Tibial nerve (tissue), 4 donors: Measurements from ENCODE around the gene MROH7. TPM values are rescaled to one million over a fixed set of nuclear protein-coding genes. Genes with fewer than 3 reads are reported as not detected.

Experiments
- DNase-seq, 2 donors: peaks; one replicate each; pipeline ENCODE4 v3.0.0-alpha.2; 2019; ENCODE audit warnings: low spot score in 2 of 2
- H3K27ac ChIP-seq, 4 donors: fragments of 200-600 bp; sonication (generic) in 3 of 4; one replicate each; pipeline ENCODE4 v1.5.1; 2017 to 2019; ENCODE audit warnings: mild to moderate bottlenecking in 1 of 4
- H3K27me3 ChIP-seq, 2 donors: fragments of 200-600 bp; sonication (generic) in 1 of 2; one replicate each; pipeline versions ENCODE4 v1.5.1 to v1.6.0; 2017 to 2019
- H3K36me3 ChIP-seq, 3 donors: fragments of 200-600 bp; sonication (generic); one replicate each; pipeline ENCODE4 v1.5.1; 2018 to 2019
- H3K4me1 ChIP-seq, 4 donors: fragments of 200-600 bp; sonication (generic) in 3 of 4; one replicate each; pipeline ENCODE4 v1.5.1; 2017 to 2019
- H3K4me3 ChIP-seq, 4 donors: fragments of 200-600 bp; sonication (generic) in 3 of 4; one replicate each; pipeline ENCODE4 v1.5.1; 2017 to 2019; ENCODE audit warnings: mild to moderate bottlenecking in 1 of 4, moderate library complexity in 1 of 4
- H3K9me3 ChIP-seq, 4 donors: fragments of 200-600 bp; sonication (generic) in 3 of 4; one replicate each; pipeline ENCODE4 v1.5.1; 2017 to 2019
- EP300 ChIP-seq, 2 donors: sonication (generic); formaldehyde crosslinking; IDR thresholded peaks; one replicate each; pipeline ENCODE4 v1.6.1; 2017; ENCODE audit warnings: antibody characterized with exemption in 2 of 2, mild to moderate bottlenecking in 1 of 2
- POLR2A ChIP-seq, 2 donors: fragments of 450-650 bp; IDR thresholded peaks; one replicate each; pipeline ENCODE4 v1.6.1; 2017; ENCODE audit warnings: antibody characterized with exemption in 2 of 2, mild to moderate bottlenecking in 2 of 2, moderate library complexity in 2 of 2
- WGBS, 2 donors: methylation state at CpG; one replicate each; pipeline ENCODE4 v1.1.5; 2018; 5-methylcytosine and 5-hydroxymethylcytosine counted together
- total RNA-seq, 4 donors: library from RNA; depleted of rRNA; stranded (reverse); fragments of >200 nt; gene quantifications; one replicate each; pipeline ENCODE4 v1.1.0, GENCODE V29; 2016
- TF ChIP-seq, protein P1 (sequence below), 5 experiments: fragments of 200-600 bp in 3 of 5; fragments of 450-650 bp in 2 of 5; sonication (generic) in 3 of 5; IDR thresholded peaks; one replicate each; pipeline ENCODE4 v1.5.1; 2016 to 2019; ENCODE audit warnings: antibody characterized with exemption in 5 of 5, mild to moderate bottlenecking in 3 of 5, moderate library complexity in 2 of 5

Gene MROH7
- total RNA-seq, 4 donors from 2014 or later = 4.4 to 7.2 (median 5.8) TPM

DNA sequence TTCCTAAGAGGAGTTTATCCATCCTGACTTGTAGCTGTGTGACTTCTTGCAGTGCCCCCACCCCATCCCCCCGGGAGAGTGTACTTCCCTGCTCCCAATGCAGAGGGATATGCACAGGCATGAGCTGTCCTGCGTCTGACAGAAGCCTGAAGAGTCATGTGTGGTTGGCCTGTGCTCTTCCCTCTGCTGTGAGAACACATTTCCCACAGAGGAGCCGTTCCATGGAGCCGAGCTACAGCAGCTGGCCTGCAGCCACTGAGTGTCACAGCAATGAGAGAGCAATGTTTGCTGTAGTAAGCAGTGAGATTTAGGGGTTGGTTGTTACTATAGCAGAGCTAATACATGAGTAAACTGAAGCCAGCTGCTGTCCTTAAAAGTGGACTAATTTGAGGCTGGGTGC lies 100.7 kb downstream of the MROH7 start:
- Histone ChIP-seq H3K27ac (no peak overlapping the region), H3K4me1 (no peaks in the 10 kb centered on the region), H3K27me3 (no peaks in the 10 kb centered on the region), H3K9me3 (no peaks in the 10 kb centered on the region), H3K36me3 (peaks cover 0 to 85% (median 15%) of the 10 kb centered on the region in 3 donors), H3K4me3 (no peak overlapping the region)
- no peak for DNase-seq
- no peak for TF ChIP-seq POLR2A (IDR thresholded peaks at IDR 0.05)
- no peak for TF ChIP-seq EP300 (IDR thresholded peaks at IDR 0.05)
- TF ChIP-seq, protein P1, sequence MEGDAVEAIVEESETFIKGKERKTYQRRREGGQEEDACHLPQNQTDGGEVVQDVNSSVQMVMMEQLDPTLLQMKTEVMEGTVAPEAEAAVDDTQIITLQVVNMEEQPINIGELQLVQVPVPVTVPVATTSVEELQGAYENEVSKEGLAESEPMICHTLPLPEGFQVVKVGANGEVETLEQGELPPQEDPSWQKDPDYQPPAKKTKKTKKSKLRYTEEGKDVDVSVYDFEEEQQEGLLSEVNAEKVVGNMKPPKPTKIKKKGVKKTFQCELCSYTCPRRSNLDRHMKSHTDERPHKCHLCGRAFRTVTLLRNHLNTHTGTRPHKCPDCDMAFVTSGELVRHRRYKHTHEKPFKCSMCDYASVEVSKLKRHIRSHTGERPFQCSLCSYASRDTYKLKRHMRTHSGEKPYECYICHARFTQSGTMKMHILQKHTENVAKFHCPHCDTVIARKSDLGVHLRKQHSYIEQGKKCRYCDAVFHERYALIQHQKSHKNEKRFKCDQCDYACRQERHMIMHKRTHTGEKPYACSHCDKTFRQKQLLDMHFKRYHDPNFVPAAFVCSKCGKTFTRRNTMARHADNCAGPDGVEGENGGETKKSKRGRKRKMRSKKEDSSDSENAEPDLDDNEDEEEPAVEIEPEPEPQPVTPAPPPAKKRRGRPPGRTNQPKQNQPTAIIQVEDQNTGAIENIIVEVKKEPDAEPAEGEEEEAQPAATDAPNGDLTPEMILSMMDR (IDR thresholded peaks at IDR 0.05) = no peak
- 71 to 79% methylated on average over 4 of the region's 4 CpGs for WGBS, 2 donors

GRCh38 chr1:54743416-54744226 lies 102.0 kb downstream of the MROH7 start:
- H3K27ac ChIP-seq = no peak overlapping the region
- DNase-seq = no peak
- 61 to 71% methylated on average over 12 of the region's 12 CpGs for WGBS, 2 donors
- H3K9me3 ChIP-seq = no peaks in the 10 kb centered on the region
- TF ChIP-seq EP300 (IDR thresholded peaks at IDR 0.05) = no peak
- no peak for TF ChIP-seq POLR2A (IDR thresholded peaks at IDR 0.05)
- TF ChIP-seq, protein P1 (IDR thresholded peaks at IDR 0.05) = no peak
- no peaks in the 10 kb centered on the region for H3K27me3 ChIP-seq
- no peaks in the 10 kb centered on the region for H3K4me1 ChIP-seq
- no peak overlapping the region for H3K4me3 ChIP-seq
- peaks cover 0 to 72% (median 11%) of the 10 kb centered on the region in 3 donors for H3K36me3 ChIP-seq

DNA sequence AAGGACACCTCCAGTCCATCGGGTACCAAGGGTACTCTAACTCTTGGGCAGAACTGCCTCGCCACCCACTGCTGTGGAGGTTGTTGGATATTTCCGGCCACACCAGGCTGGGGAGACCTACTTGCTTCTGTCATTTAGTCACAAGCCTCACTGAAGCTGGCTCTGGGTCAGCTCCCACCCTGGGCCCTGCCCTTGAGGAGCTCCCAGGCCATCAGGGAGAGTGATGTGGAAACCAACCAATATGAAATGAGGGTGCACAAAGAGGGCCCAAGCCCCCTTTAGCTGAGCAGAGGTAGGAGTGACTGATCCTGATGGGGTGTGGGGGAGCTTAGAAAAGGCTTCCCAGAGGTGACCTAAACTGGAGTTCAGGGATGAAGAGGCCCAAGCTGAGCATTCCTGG lies 103.1 kb downstream of the MROH7 start:
- no peak for DNase-seq
- Histone ChIP-seq H3K9me3 (no peaks in the 10 kb centered on the region), H3K27me3 (no peaks in the 10 kb centered on the region), H3K4me3 (no peak overlapping the region), H3K4me1 (no peaks in the 10 kb centered on the region), H3K36me3 (peaks cover 0 to 61% (median 11%) of the 10 kb centered on the region in 3 donors), H3K27ac (no peak overlapping the region)
- TF ChIP-seq, protein P1 (IDR thresholded peaks at IDR 0.05) = no peak
- TF ChIP-seq EP300 (IDR thresholded peaks at IDR 0.05) = no peak
- no peak for TF ChIP-seq POLR2A (IDR thresholded peaks at IDR 0.05)
- 82 to 92% methylated on average over 3 of the region's 3 CpGs for WGBS, 2 donors

GRCh38 chr1:54745274-54745673 lies 103.7 kb downstream of the MROH7 start:
- Histone ChIP-seq H3K9me3 (no peaks in the 10 kb centered on the region), H3K27ac (no peak overlapping the region), H3K4me1 (no peaks in the 10 kb centered on the region), H3K4me3 (no peak overlapping the region), H3K27me3 (no peaks in the 10 kb centered on the region), H3K36me3 (peaks cover 0 to 55% (median 11%) of the 10 kb centered on the region in 3 donors)
- WGBS, 2 donors = 82 to 91% methylated on average over 6 of the region's 6 CpGs
- no peak for DNase-seq
- no peak for TF ChIP-seq POLR2A (IDR thresholded peaks at IDR 0.05)
- no peak for TF ChIP-seq EP300 (IDR thresholded peaks at IDR 0.05)
- TF ChIP-seq, protein P1 (IDR thresholded peaks at IDR 0.05) = no peak

DNA sequence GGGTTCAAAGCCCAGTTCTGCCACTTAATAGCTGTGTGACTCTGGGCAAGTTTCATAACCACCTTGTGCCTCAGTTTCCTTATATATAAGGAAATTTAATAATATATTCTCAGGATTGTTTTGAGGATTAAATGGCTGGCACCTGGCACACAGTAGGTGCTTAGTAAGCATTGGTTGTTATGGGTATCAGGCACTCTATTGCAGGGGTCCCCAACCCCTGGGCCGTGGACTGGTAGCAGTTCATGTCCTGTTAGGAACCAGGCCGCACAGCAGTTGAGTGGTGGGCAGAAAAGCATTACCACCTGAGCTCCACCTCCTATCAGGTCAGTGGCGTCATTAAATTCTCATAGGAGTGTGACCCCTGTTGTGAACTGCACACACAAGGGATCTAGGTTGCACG lies 104.3 kb downstream of the MROH7 start:
- H3K36me3 ChIP-seq = peaks cover 0 to 49% (median 8%) of the 10 kb centered on the region in 3 donors
- H3K27ac ChIP-seq = no peak overlapping the region
- no peak overlapping the region for H3K4me3 ChIP-seq
- no peaks in the 10 kb centered on the region for H3K9me3 ChIP-seq
- TF ChIP-seq EP300 (IDR thresholded peaks at IDR 0.05) (no peak), POLR2A (IDR thresholded peaks at IDR 0.05) (no peak)
- TF ChIP-seq, protein P1 (IDR thresholded peaks at IDR 0.05) = no peak
- H3K27me3 ChIP-seq = no peaks in the 10 kb centered on the region
- 98 to 100% methylated on average over 4 of the region's 4 CpGs for WGBS, 2 donors
- DNase-seq = no peak
- no peaks in the 10 kb centered on the region for H3K4me1 ChIP-seq
